ENCODE measurements around the gene UFC1. TPM values are rescaled to one million over a fixed set of nuclear protein-coding genes. Genes with fewer than 3 reads are reported as not detected.

The UFC1 gene
- 124 and 137 TPM in 2 replicates for total RNA-seq

GRCh38 chr1:161153682-161154337 lies at the start of gene UFC1:
UFC1 (plus strand) TSS chr1:161153978; CDS start chr1:161153998, 20 bp downstream.

DNA sequence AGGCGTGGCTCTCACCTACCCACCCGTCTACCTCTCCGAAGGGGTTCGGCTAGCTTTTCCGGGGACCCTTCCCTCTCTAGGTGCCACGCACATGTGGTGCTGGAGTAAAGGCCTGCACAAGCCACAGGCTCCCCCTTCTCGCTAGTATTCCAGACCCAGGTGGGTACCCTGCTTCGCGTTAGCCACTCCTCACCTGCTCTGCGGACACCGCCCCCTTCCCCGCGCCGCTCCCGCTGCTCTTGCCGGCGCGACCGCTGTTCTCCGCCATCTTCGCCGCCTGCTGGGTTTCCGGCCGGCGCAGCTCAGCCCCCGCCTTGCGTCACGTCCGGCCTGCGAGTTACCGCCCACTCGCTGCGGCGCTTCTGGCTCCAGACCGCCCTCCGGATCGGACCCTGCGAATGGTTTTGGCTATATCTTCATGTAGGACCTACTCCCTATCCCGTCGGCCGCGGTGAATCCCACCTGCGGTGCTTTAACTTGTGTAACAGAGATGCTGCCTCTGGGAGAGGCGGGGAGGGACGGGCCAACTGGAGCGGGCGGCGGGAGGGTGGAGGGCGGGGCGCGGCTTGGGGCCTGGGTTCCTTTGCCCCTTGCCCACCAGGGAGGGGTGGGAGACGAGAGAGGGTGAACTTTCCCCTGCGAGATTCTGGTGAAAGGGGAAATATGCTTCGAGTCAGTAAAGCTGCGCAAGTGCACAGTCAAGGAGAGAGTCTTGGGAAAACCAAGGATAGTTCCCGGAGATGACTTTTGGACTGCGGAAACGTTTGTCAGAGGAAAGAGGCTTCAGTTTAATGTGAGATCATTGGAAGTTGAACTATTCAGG lies 35.8 kb upstream of the UFC1 start, which contains the start of the genes NIT1 and PFDN2:
TSS of gene NIT1 (plus strand) at position 347 of the 823 bp plus-strand sequence. CDS start at position 419, 72 bp downstream.
TSS of gene PFDN2 (minus strand) at position 279 of the 823 bp plus-strand sequence. CDS start at position 268, 11 bp downstream.

GRCh38 chr1:161132410-161133219 lies 21.2 kb upstream of the UFC1 start, which contains the start of gene DEDD:
DEDD (minus strand) TSS chr1:161132667; CDS start chr1:161124462, 8,205 bp downstream.

GRCh38 chr1:161159087-161159912 lies 5.5 kb downstream of the UFC1 start, which contains the start of gene USP21:
USP21 (plus strand) TSS chr1:161159500; CDS start chr1:161160641, 1,141 bp downstream.

GRCh38 chr1:161165742-161166668 lies 12.2 kb downstream of the UFC1 start, which contains the start of gene PPOX:
PPOX (plus strand) TSS chr1:161166426; CDS start chr1:161166848, 422 bp downstream.

GRCh38 chr1:161177112-161177935 lies 23.5 kb downstream of the UFC1 start, which contains the start of gene B4GALT3:
B4GALT3 (minus strand) TSS chr1:161177507; CDS start chr1:161176060, 1,447 bp downstream.

GRCh38 chr1:161198897-161199431 lies 45.2 kb downstream of the UFC1 start, which contains the start of gene ADAMTS4:
ADAMTS4 (minus strand) TSS chr1:161199054; CDS start chr1:161198627, 427 bp downstream.

DNA sequence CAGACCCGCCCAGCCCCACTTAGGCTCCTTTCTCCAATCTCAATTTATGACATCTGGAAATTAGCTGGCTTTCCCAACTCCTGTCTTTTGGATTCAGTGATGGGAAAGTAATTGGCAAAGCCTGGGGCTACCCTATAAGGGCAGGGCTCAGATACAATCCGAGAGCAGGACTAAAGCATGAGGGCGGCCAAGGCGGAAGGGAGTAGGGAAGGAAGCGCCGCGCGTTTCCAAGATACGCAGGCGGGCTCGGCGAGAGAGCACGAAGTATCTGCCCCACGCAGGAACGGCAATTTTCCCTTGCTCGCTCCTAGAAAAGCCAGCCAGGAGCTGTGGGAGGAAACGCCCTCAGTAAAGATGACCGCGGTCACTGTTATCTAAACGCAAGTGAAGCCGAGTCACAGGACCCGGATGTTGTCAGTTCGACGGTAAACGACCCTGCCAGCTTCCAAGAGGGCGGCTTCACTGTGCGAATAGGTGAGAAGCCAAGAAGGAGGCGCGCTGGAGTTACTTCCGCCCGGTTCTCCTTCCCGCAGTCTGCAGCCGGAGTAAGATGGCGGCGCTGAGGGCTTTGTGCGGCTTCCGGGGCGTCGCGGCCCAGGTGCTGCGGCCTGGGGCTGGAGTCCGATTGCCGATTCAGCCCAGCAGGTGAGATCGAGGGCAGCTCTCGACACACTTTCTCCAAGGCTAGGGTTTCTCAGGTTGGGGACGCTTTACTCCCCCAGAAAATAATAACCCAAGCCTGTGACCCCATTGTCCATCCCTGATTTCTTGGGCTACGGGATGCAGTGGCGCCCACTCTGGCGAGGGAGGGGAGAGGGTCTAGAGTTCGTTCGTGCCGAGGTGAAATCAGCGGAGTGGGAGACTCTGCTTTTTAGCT lies 48.3 kb downstream of the UFC1 start, which contains the start of gene NDUFS2:
TSS of gene NDUFS2 (plus strand) at position 532 of the 877 bp plus-strand sequence. CDS start at position 551, 19 bp downstream.

Other genes with a start within 250 kb of the UFC1 start
- 0.18 and 1.3 TPM in 2 replicates for gene ITLN2, start 199.2 kb upstream of the UFC1 start, total RNA-seq
- 143 and 151 TPM in 2 replicates for gene F11R, start 132.8 kb upstream of the UFC1 start, total RNA-seq
- gene TSTD1, start 115.0 kb upstream of the UFC1 start, total RNA-seq: 8.9 and 22.9 TPM in 2 replicates
- 87.5 and 122 TPM in 2 replicates for gene USF1, start 108.0 kb upstream of the UFC1 start, total RNA-seq
- gene ARHGAP30, start 84.1 kb upstream of the UFC1 start, total RNA-seq: under 0.01 TPM in 1 of 2 replicates, not detected in the other
- 0.18 and 0.19 TPM in 2 replicates for gene NECTIN4, start 64.4 kb upstream of the UFC1 start, total RNA-seq
- gene KLHDC9, start 55.6 kb upstream of the UFC1 start, total RNA-seq: 0.66 and 1.1 TPM in 2 replicates
- gene PFDN2, start 35.9 kb upstream of the UFC1 start, total RNA-seq: 65.2 and 79.2 TPM in 2 replicates
- 10.1 and 13.4 TPM in 2 replicates for gene NIT1, start 35.9 kb upstream of the UFC1 start, total RNA-seq
- 26.6 and 30.6 TPM in 2 replicates for gene DEDD, start 21.3 kb upstream of the UFC1 start, total RNA-seq
- 4.0 and 5.6 TPM in 2 replicates for gene USP21, start 5.5 kb downstream of the UFC1 start, total RNA-seq
- 12.1 and 16.0 TPM in 2 replicates for gene PPOX, start 12.4 kb downstream of the UFC1 start, total RNA-seq
- 19.1 and 21.3 TPM in 2 replicates for gene B4GALT3, start 23.5 kb downstream of the UFC1 start, total RNA-seq
- gene ADAMTS4, start 45.1 kb downstream of the UFC1 start, total RNA-seq: 13.9 and 58.5 TPM in 2 replicates
- 174 and 182 TPM in 2 replicates for gene NDUFS2, start 48.4 kb downstream of the UFC1 start, total RNA-seq
- 0.36 and 0.47 TPM in 2 replicates for gene FCER1G, start 61.3 kb downstream of the UFC1 start, total RNA-seq
- not detected in 2 replicates for gene APOA2, start 69.7 kb downstream of the UFC1 start, total RNA-seq
- gene TOMM40L, start 72.1 kb downstream of the UFC1 start, total RNA-seq: 16.8 and 17.5 TPM in 2 replicates
- gene NR1I3, start 84.2 kb downstream of the UFC1 start, total RNA-seq: not detected in 2 replicates
- not detected in 2 replicates for gene PCP4L1, start 104.8 kb downstream of the UFC1 start, total RNA-seq
- gene MPZ, start 156.0 kb downstream of the UFC1 start, total RNA-seq: 0.54 and 1.2 TPM in 2 replicates
- 14.1 and 20.5 TPM in 2 replicates for gene SDHC, start 160.4 kb downstream of the UFC1 start, total RNA-seq
- not detected in 2 replicates for gene CFAP126, start 213.9 kb downstream of the UFC1 start, total RNA-seq

Data from endothelial cell of coronary artery (primary cell).